CD4-positive, alpha-beta T cell treated with Interleukin-4 for 4 hours (primary cell): ENCODE measurements around the gene RAC3.

Experiments
- DNase-seq: peaks from one replicate; pipeline ENCODE4 v3.0.0-alpha.2; 2020

The RAC3 gene

GRCh38 chr17:82031303-82031884 lies at the start of gene RAC3:
TSS of gene RAC3 (plus strand) at chr17:82031678. CDS start at chr17:82031762, 84 bp downstream.
- no peak for DNase-seq

GRCh38 chr17:81983011-81983638 lies 48.4 kb upstream of the RAC3 start:
- no peak for DNase-seq

- DNase-seq, result no peak
Measured at GRCh38 chr17:81983639-81984373, 47.7 kb upstream of the RAC3 start.

GRCh38 chr17:81984773-81985410 lies 46.6 kb upstream of the RAC3 start:
- no peak for DNase-seq

- DNase-seq, result no peak
Measured at GRCh38 chr17:81986606-81987005, 44.9 kb upstream of the RAC3 start.

GRCh38 chr17:81987161-81987770 lies 44.2 kb upstream of the RAC3 start:
- no peak for DNase-seq

- no peak for DNase-seq
Measured at GRCh38 chr17:81990836-81991683, 40.4 kb upstream of the RAC3 start.

GRCh38 chr17:81991684-81992305 lies 39.7 kb upstream of the RAC3 start:
- no peak for DNase-seq

GRCh38 chr17:81992306-81993102 lies 39.0 kb upstream of the RAC3 start:
- no peak for DNase-seq

GRCh38 chr17:81993729-81994592 lies 37.5 kb upstream of the RAC3 start:
- no peak for DNase-seq

GRCh38 chr17:81994593-81995462 lies 36.6 kb upstream of the RAC3 start:
- no peak for DNase-seq

GRCh38 chr17:81995463-81996231 lies 35.8 kb upstream of the RAC3 start:
- DNase-seq, result no peak

GRCh38 chr17:81996232-81996756 lies 35.2 kb upstream of the RAC3 start:
- DNase-seq, result no peak

- no peak for DNase-seq
Measured at GRCh38 chr17:81996757-81997441, 34.6 kb upstream of the RAC3 start.

GRCh38 chr17:81998212-81998611 lies 33.3 kb upstream of the RAC3 start:
- no peak for DNase-seq

- no peak for DNase-seq
Measured at GRCh38 chr17:81998691-81999438, 32.6 kb upstream of the RAC3 start.
